Parathyroid adenoma (tissue), 2 donors: ENCODE measurements around the gene CD6.

Source experiments
- H2AFZ ChIP-seq: fragments of 300-600 bp; sonication (generic); one replicate; pipeline ENCODE4 v1.7.0; 2017; ENCODE audit warnings: antibody characterized with exemption, mild to moderate bottlenecking
- H3K27ac ChIP-seq: fragments of 300-600 bp; sonication (generic); one replicate; pipeline ENCODE4 v1.7.0; 2017
- H3K27me3 ChIP-seq: fragments of 300-600 bp; sonication (generic); one replicate; pipeline ENCODE4 v1.7.0; 2017; ENCODE audit warnings: low read length; ENCODE audit not compliant: control insufficient read depth, insufficient read depth
- H3K36me3 ChIP-seq: fragments of 300-600 bp; sonication (generic); one replicate; pipeline ENCODE4 v1.7.0; 2017; ENCODE audit warnings: low read length; ENCODE audit not compliant: control insufficient read depth, insufficient read depth
- H3K4me1 ChIP-seq: fragments of 300-600 bp; sonication (generic); one replicate; pipeline ENCODE4 v1.7.0; 2017; ENCODE audit warnings: control low read depth
- H3K4me2 ChIP-seq: fragments of 300-600 bp; sonication (generic); one replicate; pipeline ENCODE4 v1.7.0; 2017; ENCODE audit warnings: low read length
- H3K4me3 ChIP-seq: fragments of 300-600 bp; sonication (generic); one replicate; pipeline ENCODE4 v1.7.0; 2017; ENCODE audit warnings: low read depth, low read length
- H3K79me2 ChIP-seq: fragments of 300-600 bp; sonication (generic); one replicate; pipeline ENCODE4 v1.7.0; 2017; ENCODE audit warnings: control low read depth
- H3K9ac ChIP-seq: fragments of 300-600 bp; sonication (generic); one replicate; pipeline ENCODE4 v1.7.0; 2017; ENCODE audit warnings: mild to moderate bottlenecking
- H3K9me3 ChIP-seq: fragments of 300-600 bp; sonication (generic); one replicate; pipeline ENCODE4 v1.7.0; 2017; ENCODE audit warnings: low read length; ENCODE audit not compliant: control insufficient read depth
- TF ChIP-seq, protein P1 (sequence below): fragments of 300-600 bp; sonication (generic); IDR thresholded peaks from one replicate; pipeline ENCODE4 v1.7.0; 2017; ENCODE audit warnings: antibody characterized with exemption, mild to moderate bottlenecking
- donor health status: primary hyperparathyroidism.

Gene CD6

GRCh38 chr11:61056571-61056970 is 85.1 kb downstream of the CD6 start:
- TF ChIP-seq, protein P1, sequence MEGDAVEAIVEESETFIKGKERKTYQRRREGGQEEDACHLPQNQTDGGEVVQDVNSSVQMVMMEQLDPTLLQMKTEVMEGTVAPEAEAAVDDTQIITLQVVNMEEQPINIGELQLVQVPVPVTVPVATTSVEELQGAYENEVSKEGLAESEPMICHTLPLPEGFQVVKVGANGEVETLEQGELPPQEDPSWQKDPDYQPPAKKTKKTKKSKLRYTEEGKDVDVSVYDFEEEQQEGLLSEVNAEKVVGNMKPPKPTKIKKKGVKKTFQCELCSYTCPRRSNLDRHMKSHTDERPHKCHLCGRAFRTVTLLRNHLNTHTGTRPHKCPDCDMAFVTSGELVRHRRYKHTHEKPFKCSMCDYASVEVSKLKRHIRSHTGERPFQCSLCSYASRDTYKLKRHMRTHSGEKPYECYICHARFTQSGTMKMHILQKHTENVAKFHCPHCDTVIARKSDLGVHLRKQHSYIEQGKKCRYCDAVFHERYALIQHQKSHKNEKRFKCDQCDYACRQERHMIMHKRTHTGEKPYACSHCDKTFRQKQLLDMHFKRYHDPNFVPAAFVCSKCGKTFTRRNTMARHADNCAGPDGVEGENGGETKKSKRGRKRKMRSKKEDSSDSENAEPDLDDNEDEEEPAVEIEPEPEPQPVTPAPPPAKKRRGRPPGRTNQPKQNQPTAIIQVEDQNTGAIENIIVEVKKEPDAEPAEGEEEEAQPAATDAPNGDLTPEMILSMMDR = no peak
- H3K27ac ChIP-seq = no peak overlapping the region
- no peak overlapping the region for H2AFZ ChIP-seq
- H3K9ac ChIP-seq = no peak overlapping the region
- no peaks in the 10 kb centered on the region for H3K36me3 ChIP-seq
- no peak overlapping the region for H3K4me3 ChIP-seq
- no peak overlapping the region for H3K4me2 ChIP-seq
- no peaks in the 10 kb centered on the region for H3K4me1 ChIP-seq
- no peaks in the 10 kb centered on the region for H3K79me2 ChIP-seq
- H3K27me3 ChIP-seq = no peaks in the 10 kb centered on the region
- H3K9me3 ChIP-seq = no peaks in the 10 kb centered on the region

GRCh38 chr11:61056981-61057380 is 85.5 kb downstream of the CD6 start:
- no peak overlapping the region for H3K4me3 ChIP-seq
- no peaks in the 10 kb centered on the region for H3K79me2 ChIP-seq
- no peaks in the 10 kb centered on the region for H3K36me3 ChIP-seq
- no peak overlapping the region for H3K4me2 ChIP-seq
- H3K9ac ChIP-seq = no peak overlapping the region
- no peak overlapping the region for H3K27ac ChIP-seq
- TF ChIP-seq, protein P1 = no peak
- no peak overlapping the region for H2AFZ ChIP-seq
- no peaks in the 10 kb centered on the region for H3K4me1 ChIP-seq
- no peaks in the 10 kb centered on the region for H3K27me3 ChIP-seq
- no peaks in the 10 kb centered on the region for H3K9me3 ChIP-seq

DNA sequence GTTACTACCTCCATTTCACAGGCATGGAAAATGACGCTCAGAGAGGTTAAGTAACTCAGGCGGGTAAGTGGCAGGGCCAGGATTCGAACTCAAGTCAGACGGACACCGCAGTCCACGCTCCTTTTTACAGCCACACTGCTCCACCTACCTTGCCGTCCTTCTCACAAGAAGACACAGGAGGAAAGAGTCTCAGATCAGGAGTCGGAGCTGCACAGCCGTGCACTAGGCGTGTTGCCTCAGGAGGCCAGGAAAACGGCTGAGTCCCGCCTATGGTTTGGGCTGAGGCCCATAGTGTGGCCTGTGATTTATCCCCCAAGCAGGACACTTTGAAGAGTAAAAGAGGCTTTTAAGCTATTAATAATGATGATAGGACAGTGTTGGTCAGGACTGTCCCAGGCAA is 86.1 kb downstream of the CD6 start:
- H3K4me3 ChIP-seq = no peak overlapping the region
- no peaks in the 10 kb centered on the region for H3K9me3 ChIP-seq
- TF ChIP-seq, protein P1 = no peak
- H3K4me1 ChIP-seq = no peaks in the 10 kb centered on the region
- H3K36me3 ChIP-seq = no peaks in the 10 kb centered on the region
- no peaks in the 10 kb centered on the region for H3K27me3 ChIP-seq
- no peak overlapping the region for H3K4me2 ChIP-seq
- H3K79me2 ChIP-seq = no peaks in the 10 kb centered on the region
- no peak overlapping the region for H3K27ac ChIP-seq
- H3K9ac ChIP-seq = no peak overlapping the region
- H2AFZ ChIP-seq = no peak overlapping the region

DNA sequence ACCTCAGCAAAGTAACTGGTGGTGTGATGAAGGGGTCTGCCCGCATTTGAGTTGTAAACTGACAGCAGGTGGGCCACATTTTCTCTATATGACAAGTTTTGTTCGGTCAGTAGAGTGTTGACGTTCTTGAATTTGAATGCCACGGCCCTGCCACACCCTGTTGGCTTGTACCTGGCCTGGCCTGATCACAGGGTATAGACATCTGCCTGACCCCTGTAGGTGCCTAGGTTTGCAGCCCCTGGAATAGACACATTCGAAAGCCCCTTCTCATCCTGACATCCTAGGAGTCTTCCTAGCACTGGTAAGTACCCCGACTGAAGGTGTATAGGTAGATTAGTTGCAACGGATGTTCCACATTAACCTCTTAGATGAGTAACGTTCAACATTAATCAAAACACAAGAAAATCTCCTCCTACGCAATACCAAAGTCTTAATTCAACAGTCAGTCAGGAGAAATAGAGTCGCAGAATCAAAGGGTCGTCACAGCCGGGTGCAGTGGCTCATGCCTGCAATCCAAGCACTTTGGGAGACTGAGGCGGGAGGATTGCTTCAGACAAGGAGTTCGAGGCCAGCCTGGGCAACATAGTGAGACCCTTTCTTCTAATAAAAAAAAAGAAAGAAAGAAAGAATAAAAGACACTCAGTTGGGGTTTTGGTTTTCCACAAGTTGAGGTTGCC is 87.2 kb downstream of the CD6 start:
- Histone ChIP-seq H3K4me2 (no peak overlapping the region), H3K4me3 (no peak overlapping the region), H3K79me2 (no peaks in the 10 kb centered on the region), H2AFZ (no peak overlapping the region), H3K27me3 (no peaks in the 10 kb centered on the region), H3K9ac (no peak overlapping the region), H3K27ac (no peak overlapping the region), H3K4me1 (no peaks in the 10 kb centered on the region), H3K9me3 (no peaks in the 10 kb centered on the region), H3K36me3 (no peaks in the 10 kb centered on the region)
- TF ChIP-seq, protein P1 = no peak

- no peak overlapping the region for H3K9ac ChIP-seq
- no peak overlapping the region for H2AFZ ChIP-seq
- no peaks in the 10 kb centered on the region for H3K27me3 ChIP-seq
- H3K4me2 ChIP-seq = no peak overlapping the region
- H3K79me2 ChIP-seq = no peaks in the 10 kb centered on the region
- H3K36me3 ChIP-seq = no peaks in the 10 kb centered on the region
- no peaks in the 10 kb centered on the region for H3K4me1 ChIP-seq
- no peaks in the 10 kb centered on the region for H3K9me3 ChIP-seq
- TF ChIP-seq, protein P1 = no peak
- no peak overlapping the region for H3K27ac ChIP-seq
- no peak overlapping the region for H3K4me3 ChIP-seq
These were observed 87.8 kb downstream of the CD6 start for GRCh38 chr11:61059260-61059752.
